ENCODE results near the gene TEX2. TPM values are rescaled to one million over a fixed set of nuclear protein-coding genes. Genes with fewer than 3 reads are reported as not detected.

Gene TEX2
- total and polyA plus RNA-seq, 2 donors (not counting 3 experiments of a cell fraction or from before 2014, with no cell fraction given) = 13.3 to 25.8 TPM

DNA sequence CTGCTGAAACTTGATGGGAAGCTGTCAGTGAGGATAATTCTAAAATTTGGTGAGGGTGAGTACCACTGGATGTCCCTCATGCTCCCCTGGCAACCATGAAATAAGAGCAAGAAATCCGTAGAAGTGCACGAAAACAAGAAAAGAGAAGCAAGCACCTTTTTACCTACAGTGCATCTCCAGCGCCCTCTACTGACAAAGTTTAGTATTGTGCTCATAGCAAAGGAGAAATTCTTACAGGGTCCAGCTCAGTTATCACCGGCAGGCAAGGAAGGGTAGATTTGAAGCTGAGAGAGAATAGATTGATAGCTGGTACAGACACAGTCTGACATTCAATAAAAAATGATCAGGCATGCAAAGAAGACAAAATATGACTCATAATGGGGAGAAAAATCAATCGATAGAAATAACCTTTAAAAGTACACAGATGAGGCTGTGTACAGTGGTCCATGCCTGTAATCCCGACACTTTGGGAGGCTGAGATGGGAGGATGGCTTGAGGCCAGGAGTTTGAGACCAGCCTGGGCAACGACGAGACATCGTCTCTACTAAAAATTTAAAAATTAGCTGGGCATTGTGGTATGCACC is 28.3 kb upstream of the TEX2 start:
- intact Hi-C loops (cut with micrococcal nuclease) (no loop called here), dilution Hi-C loops (cut with MboI; ENCODE audit: extremely low pct_ligation_motif_present, low sequenced_read_pairs) (no loop called here)
- DNase-seq (ENCODE audit: low read depth, low spot score) (no peak), FAIRE-seq (peak; percentile 59)
- no peaks in the 10 kb centered on the region for H3K27me3 ChIP-seq (ENCODE audit: control insufficient read depth in 2 of 2, insufficient read depth in 2 of 2, low read length in 2 of 2)
- TF ChIP-seq CTCF (IDR thresholded peaks at IDR 0.05; ENCODE audit: extremely low read depth in 1 of 2, insufficient read depth in 1 of 2, low read depth in 1 of 2, low read length in 2 of 2) (peak in 1 of 2 donors; percentile 48), MYC (IDR thresholded peaks at IDR 0.05; ENCODE audit: low read depth, low read length) (no peak)
- H4K20me1 ChIP-seq (replicated peaks; ENCODE audit: control insufficient read depth, extremely low read depth, insufficient read depth, low read length) = no peaks in the 10 kb centered on the region
- no peak overlapping the region for H3K4me3 ChIP-seq (replicated peaks in 1 of 3; ENCODE audit: insufficient read depth in 1 of 3, low read depth in 1 of 3, low read length in 3 of 3)
- H3K4me2 ChIP-seq (ENCODE audit: insufficient read depth, low read length) = no peak overlapping the region
- no peaks in the 10 kb centered on the region for H3K36me3 ChIP-seq (ENCODE audit: control insufficient read depth in 2 of 2, extremely low read depth in 1 of 2, insufficient read depth in 2 of 2, low read length in 2 of 2)
- no peak overlapping the region for H2AFZ ChIP-seq (ENCODE audit: low read depth, low read length)
- H3K9ac ChIP-seq (replicated peaks; ENCODE audit: extremely low read depth, insufficient read depth, low read length) = no peak overlapping the region
- H3K79me2 ChIP-seq (ENCODE audit: control insufficient read depth, insufficient read depth, low read length) = no peaks in the 10 kb centered on the region
- no TSS peak for BruUV-seq (replicated peaks)
- ChIA-PET POLR2A (no interaction called here), CTCF (interaction anchor here (0.7 to 3.4 kb wide), 10 partner anchors 9 to 404 kb away, joined by 3 to 22 read pairs (median 5); no protein-coding TSS in a partner anchor)
- no peaks in the 10 kb centered on the region for H3K4me1 ChIP-seq (ENCODE audit: control insufficient read depth, extremely low read depth, insufficient read depth, low read length)
- no peaks in the 10 kb centered on the region for H3K9me3 ChIP-seq (replicated peaks; ENCODE audit: control insufficient read depth, insufficient read depth, low read length)
- H3K9me1 ChIP-seq (replicated peaks; ENCODE audit: control insufficient read depth, extremely low read depth, insufficient read depth, low read length) = no peaks in the 10 kb centered on the region
- H3K27ac ChIP-seq (ENCODE audit: insufficient read depth, low read depth, low read length) = no peak overlapping the region

DNA sequence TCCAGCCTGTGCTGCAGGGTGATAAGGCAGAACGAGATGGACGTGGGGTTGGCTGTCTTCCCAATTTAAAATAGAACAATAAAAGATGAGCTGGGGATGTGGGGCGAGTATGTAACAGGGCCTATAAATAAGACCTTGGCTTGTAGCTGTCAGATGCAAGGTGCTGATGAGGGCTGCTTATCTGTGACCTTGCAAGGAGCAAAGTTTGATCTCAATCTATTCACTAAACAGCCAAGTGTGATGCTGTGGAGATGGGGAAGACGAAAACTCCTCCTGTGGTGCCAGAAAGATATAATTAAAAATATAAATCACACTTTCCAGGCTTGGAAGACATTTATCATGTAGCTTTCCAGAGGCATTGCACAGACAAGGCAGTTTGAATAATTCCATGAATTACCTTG is 26.7 kb upstream of the TEX2 start:
- BruUV-seq (replicated peaks) = no TSS peak
- FAIRE-seq = no peak
- Histone ChIP-seq H3K4me2 (ENCODE audit: insufficient read depth, low read length) (no peak overlapping the region), H2AFZ (ENCODE audit: low read depth, low read length) (no peak overlapping the region), H3K9me3 (replicated peaks; ENCODE audit: control insufficient read depth, insufficient read depth, low read length) (no peaks in the 10 kb centered on the region), H3K9ac (replicated peaks; ENCODE audit: extremely low read depth, insufficient read depth, low read length) (no peak overlapping the region), H3K79me2 (ENCODE audit: control insufficient read depth, insufficient read depth, low read length) (no peaks in the 10 kb centered on the region), H3K27me3 (ENCODE audit: control insufficient read depth in 2 of 2, insufficient read depth in 2 of 2, low read length in 2 of 2) (no peaks in the 10 kb centered on the region), H3K4me3 (replicated peaks in 1 of 3; ENCODE audit: insufficient read depth in 1 of 3, low read depth in 1 of 3, low read length in 3 of 3) (no peak overlapping the region), H4K20me1 (replicated peaks; ENCODE audit: control insufficient read depth, extremely low read depth, insufficient read depth, low read length) (no peaks in the 10 kb centered on the region), H3K9me1 (replicated peaks; ENCODE audit: control insufficient read depth, extremely low read depth, insufficient read depth, low read length) (no peaks in the 10 kb centered on the region), H3K27ac (ENCODE audit: insufficient read depth, low read depth, low read length) (no peak overlapping the region), H3K4me1 (ENCODE audit: control insufficient read depth, extremely low read depth, insufficient read depth, low read length) (no peaks in the 10 kb centered on the region), H3K36me3 (ENCODE audit: control insufficient read depth in 2 of 2, extremely low read depth in 1 of 2, insufficient read depth in 2 of 2, low read length in 2 of 2) (no peaks in the 10 kb centered on the region)
- dilution Hi-C loops (cut with MboI; ENCODE audit: extremely low pct_ligation_motif_present, low sequenced_read_pairs) (no loop called here), intact Hi-C loops (cut with micrococcal nuclease) (loop anchor here (10.0 kb wide), 1 partner anchor 225 kb away; no protein-coding TSS in a partner anchor)
- TF ChIP-seq EZH2 (IDR thresholded peaks at IDR 0.05; ENCODE audit: borderline replicate concordance, low read depth, low read length, severe bottlenecking) = no peak
- TF ChIP-seq FOS (IDR thresholded peaks at IDR 0.05; ENCODE audit: borderline replicate concordance, insufficient read depth, low read length) = no peak
- no peak for TF ChIP-seq JUN (IDR thresholded peaks at IDR 0.05; ENCODE audit: borderline replicate concordance, insufficient read depth, insufficient read length, low read depth)
- TF ChIP-seq POLR2AphosphoS5 (IDR thresholded peaks at IDR 0.05; ENCODE audit: insufficient read depth, low read depth, low read length) = no peak
- no peak for TF ChIP-seq POLR2A (IDR thresholded peaks at IDR 0.05; ENCODE audit: low read depth, low read length)
- TF ChIP-seq, protein P1, sequence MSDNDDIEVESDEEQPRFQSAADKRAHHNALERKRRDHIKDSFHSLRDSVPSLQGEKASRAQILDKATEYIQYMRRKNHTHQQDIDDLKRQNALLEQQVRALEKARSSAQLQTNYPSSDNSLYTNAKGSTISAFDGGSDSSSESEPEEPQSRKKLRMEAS (IDR thresholded peaks at IDR 0.05; ENCODE audit: insufficient read depth, insufficient read length) = no peak
- no peak for TF ChIP-seq CTCF (IDR thresholded peaks at IDR 0.05; ENCODE audit: extremely low read depth in 1 of 2, insufficient read depth in 1 of 2, low read depth in 1 of 2, low read length in 2 of 2)
- no peak for DNase-seq (ENCODE audit: low read depth, low spot score)
- ChIA-PET POLR2A (interaction anchor here (0.9 kb wide), 1 partner anchor 144 kb away, joined by 3 read pairs; no protein-coding TSS in a partner anchor), CTCF (interaction anchor here (1.0 to 3.4 kb wide), 13 partner anchors 8 to 264 kb away, joined by 3 to 22 read pairs (median 5); no protein-coding TSS in a partner anchor)

Measured in endothelial cell of umbilical vein (primary cell).